ENCODE results near the gene PTGES2. TPM values are rescaled to one million over a fixed set of nuclear protein-coding genes. Genes with fewer than 3 reads are reported as not detected.

PTGES2 gene
- total RNA-seq, 1 experiment from 2014 or later, result 76.8 TPM

DNA sequence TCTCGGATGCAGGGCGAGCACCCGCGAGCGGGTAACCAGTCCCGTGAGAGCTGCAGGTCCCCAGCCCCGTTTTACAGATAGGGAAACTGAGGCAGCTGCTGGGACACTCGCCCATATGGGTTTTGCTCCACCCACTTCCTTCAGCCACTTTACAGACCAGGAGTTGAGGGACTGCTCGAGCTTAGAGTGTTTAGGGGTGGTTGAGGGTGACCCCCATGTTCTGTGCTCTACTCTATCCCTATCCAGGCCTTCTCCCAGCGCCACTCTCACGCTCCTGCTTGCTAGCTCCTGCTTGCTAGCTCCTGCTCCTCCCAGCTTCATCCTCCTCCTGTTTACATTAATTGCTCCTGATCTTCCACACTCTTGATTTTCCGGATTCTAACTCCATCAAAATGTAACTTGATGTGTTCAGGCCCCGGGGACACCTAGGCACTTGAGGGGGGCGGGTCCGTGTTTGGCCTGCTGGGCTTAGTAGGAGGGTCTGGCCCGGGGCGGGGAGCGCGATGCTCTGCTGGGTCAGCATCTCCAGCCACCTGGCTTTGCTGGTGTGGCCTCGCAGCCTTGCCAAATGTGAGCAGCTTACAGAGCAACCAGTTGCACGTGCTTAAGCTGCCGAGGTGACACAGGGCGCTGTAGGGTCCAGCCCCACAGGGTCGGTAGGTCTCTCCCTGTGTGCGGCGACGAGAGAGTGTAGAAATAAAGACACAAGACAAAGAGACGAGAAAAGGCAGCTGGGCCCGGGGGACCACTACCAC, 1.5 kb upstream of the PTGES2 start:
- in situ Hi-C loops (cut with HindIII; ENCODE audit: low pct_unique_long_range_greater_than_20kb, low sequenced_read_pairs), result no loop called here
- H3K4me1 ChIP-seq (ENCODE audit: control insufficient read depth, insufficient read depth, low read length), result 0 out of 2 replicates have a peak, but pooled peaks cover 3% of the 10 kb centered on the region
- H3K36me3 ChIP-seq (ENCODE audit: control insufficient read depth, insufficient read depth, low read length), result peaks cover 2% of the 10 kb centered on the region; the same call in 1 of the 2 replicates
- intact Hi-C loops (cut with micrococcal nuclease; ENCODE audit: unreplicated experiment), result no loop called here
- TF ChIP-seq SIN3A (IDR thresholded peaks at IDR 0.05; ENCODE audit: borderline replicate concordance, insufficient read depth, low read depth, low read length) (no peak), TCF7L2 (IDR thresholded peaks at IDR 0.05; ENCODE audit: low read depth, low read length) (no peak), REST (IDR thresholded peaks at IDR 0.05; ENCODE audit: insufficient read depth in 1 of 2, low read depth in 2 of 2, low read length in 1 of 2) (no peak), POLR2AphosphoS5 (IDR thresholded peaks at IDR 0.05; ENCODE audit: low read depth, low read length) (no peak), CTCF (IDR thresholded peaks at IDR 0.05) (no peak)
- ChIA-PET POLR2A (no interaction called here), CTCF (no interaction called here)
- no peak for ATAC-seq
- H3K4me3 ChIP-seq (ENCODE audit: low read depth in 2 of 2, low read length in 2 of 2), result peak overlapping the region; percentile 80 to 83
- no peak for DNase-seq (ENCODE audit: low read depth, low spot score)
- no peaks in the 10 kb centered on the region for H3K9me3 ChIP-seq (ENCODE audit: control insufficient read depth, insufficient read depth, low read depth, low read length)
- no TSS peak for BruUV-seq (replicated peaks)
- H3K27me3 ChIP-seq (ENCODE audit: control insufficient read depth, insufficient read depth, low read length), result no peaks in the 10 kb centered on the region
- peak overlapping the region; percentile 85 for H3K27ac ChIP-seq (ENCODE audit: low read length)

DNA sequence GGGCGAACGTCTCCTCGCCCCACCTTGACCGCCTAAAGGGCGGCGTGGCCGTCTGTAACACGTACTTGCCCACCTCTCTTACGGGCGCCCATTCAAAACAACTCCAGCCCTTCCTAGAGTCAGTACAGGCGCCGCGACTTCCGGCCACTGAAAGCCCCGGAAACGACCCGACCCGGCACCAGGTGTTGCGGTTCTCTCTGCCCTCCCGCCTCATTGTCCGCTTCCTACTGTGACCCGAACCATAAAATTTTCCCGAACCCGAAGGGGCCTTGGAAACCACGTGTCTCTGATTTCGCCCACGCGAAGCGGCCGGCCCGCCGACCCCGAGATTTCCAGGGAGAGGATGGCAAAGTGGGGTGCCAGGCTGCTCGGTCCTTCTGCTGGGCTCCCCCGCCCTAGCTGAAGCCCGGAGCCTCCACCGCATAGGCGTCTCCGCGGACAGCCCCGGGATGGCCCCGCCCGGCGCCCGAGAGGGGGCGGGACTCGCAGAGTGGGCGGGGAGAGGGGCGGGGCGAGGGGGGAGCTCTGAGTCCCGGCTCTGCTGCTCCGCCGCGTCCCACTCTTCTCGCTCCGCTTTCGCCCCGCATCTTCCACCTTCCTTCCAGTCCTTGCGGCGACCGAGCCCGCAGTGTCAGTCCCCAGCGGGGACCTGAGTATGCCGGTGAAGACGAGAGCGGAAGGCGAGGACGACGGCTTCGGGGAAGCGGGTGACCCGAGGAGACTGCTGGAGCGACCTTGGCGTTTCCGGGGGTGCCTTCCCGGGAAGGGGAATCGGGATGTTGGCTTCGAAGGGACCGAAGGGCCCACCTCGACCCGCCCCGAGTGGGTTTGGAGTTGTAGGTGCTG, 684 bp upstream of the PTGES2 start:
- TF ChIP-seq CTCF (IDR thresholded peaks at IDR 0.05) (no peak), TCF7L2 (IDR thresholded peaks at IDR 0.05; ENCODE audit: low read depth, low read length) (no peak), POLR2AphosphoS5 (IDR thresholded peaks at IDR 0.05; ENCODE audit: low read depth, low read length) (peak; percentile 30; the same call in 1 of the 2 replicates), SIN3A (IDR thresholded peaks at IDR 0.05; ENCODE audit: borderline replicate concordance, insufficient read depth, low read depth, low read length) (0 out of 2 replicates have a peak, but pooled peaks have one; percentile 49), REST (IDR thresholded peaks at IDR 0.05; ENCODE audit: insufficient read depth in 1 of 2, low read depth in 2 of 2, low read length in 1 of 2) (no peak)
- in situ Hi-C loops (cut with HindIII; ENCODE audit: low pct_unique_long_range_greater_than_20kb, low sequenced_read_pairs), result no loop called here
- Histone ChIP-seq H3K27me3 (ENCODE audit: control insufficient read depth, insufficient read depth, low read length) (no peaks in the 10 kb centered on the region), H3K4me3 (ENCODE audit: low read depth in 2 of 2, low read length in 2 of 2) (peak overlapping the region; percentile 80 to 83), H3K9me3 (ENCODE audit: control insufficient read depth, insufficient read depth, low read depth, low read length) (no peaks in the 10 kb centered on the region), H3K27ac (ENCODE audit: low read length) (peak overlapping the region; percentile 85), H3K36me3 (ENCODE audit: control insufficient read depth, insufficient read depth, low read length) (peaks cover 2% of the 10 kb centered on the region; the same call in 1 of the 2 replicates), H3K4me1 (ENCODE audit: control insufficient read depth, insufficient read depth, low read length) (0 out of 2 replicates have a peak, but pooled peaks cover 3% of the 10 kb centered on the region)
- intact Hi-C loops (cut with micrococcal nuclease; ENCODE audit: unreplicated experiment), result no loop called here
- BruUV-seq (replicated peaks), result no TSS peak
- ChIA-PET CTCF (no interaction called here), POLR2A (no interaction called here)
- peak; percentile 86 for ATAC-seq
- peak; percentile 50 for DNase-seq (ENCODE audit: low read depth, low spot score)
